Calu3 (cell line): ENCODE measurements around the gene POLR2I. TPM values are rescaled to one million over a fixed set of nuclear protein-coding genes. Genes with fewer than 3 reads are reported as not detected.

ENCODE experiments used
- BruUV-seq: library from RNA; stranded (reverse); fragments of 400-500 nt; replicated peaks from 2 replicates; lab custom pipeline; 2021; lab: Mats Ljungman, UMichigan
- CTCF ChIA-PET: fragments of 300-600 bp; sonication (Branson Sonifier 250); formaldehyde crosslinking; loops from one replicate; lab custom pipeline; 2022; ENCODE audit warnings: antibody characterized with exemption; lab: Charles Lee
- DNase-seq: peaks from one replicate; pipeline ENCODE4 v3.0.0; 2022
- H3K27ac Mint-ChIP-seq: one replicate; pipeline ENCODE4 v1.8.0; 2022; ENCODE audit warnings: mixed read lengths; ENCODE audit not compliant: unreplicated experiment
- H3K27me3 Mint-ChIP-seq: one replicate; pipeline ENCODE4 v1.8.0; 2022; ENCODE audit warnings: mixed read lengths; ENCODE audit not compliant: unreplicated experiment
- H3K36me3 Mint-ChIP-seq: one replicate; pipeline ENCODE4 v1.8.0; 2022; ENCODE audit warnings: mild to moderate bottlenecking, moderate library complexity, mixed read lengths; ENCODE audit not compliant: insufficient read depth, unreplicated experiment
- H3K4me1 Mint-ChIP-seq: one replicate; pipeline ENCODE4 v1.8.0; 2022; ENCODE audit warnings: mild to moderate bottlenecking, low read depth, mixed read lengths; ENCODE audit not compliant: unreplicated experiment
- H3K4me3 Mint-ChIP-seq: one replicate; pipeline ENCODE4 v1.8.0; 2022; ENCODE audit warnings: mild to moderate bottlenecking, low read depth, moderate library complexity, mixed read lengths; ENCODE audit not compliant: unreplicated experiment
- H3K9me3 Mint-ChIP-seq: one replicate; pipeline ENCODE4 v1.8.0; 2022; ENCODE audit warnings: low read depth, mixed read lengths; ENCODE audit not compliant: unreplicated experiment
- intact Hi-C: fragments of 100-400 bp; cut with micrococcal nuclease; formaldehyde crosslinking; loops from one replicate; pipeline ENCODE4 v1.10.0; 2022; ENCODE audit not compliant: unreplicated experiment
- total RNA-seq: library from RNA; stranded (reverse); gene quantifications from 2 replicates; pipeline ENCODE4 v1.2.3, GENCODE V29; 2022
- TF ChIP-seq, protein P1 (sequence below): fragments of 200-600 bp; IDR thresholded peaks from one replicate; pipeline ENCODE4 v1.8.0; 2022; ENCODE audit warnings: antibody characterized with exemption; ENCODE audit not compliant: unreplicated experiment

The POLR2I gene
- total RNA-seq, 1 experiment from 2014 or later = 92.2 TPM

DNA sequence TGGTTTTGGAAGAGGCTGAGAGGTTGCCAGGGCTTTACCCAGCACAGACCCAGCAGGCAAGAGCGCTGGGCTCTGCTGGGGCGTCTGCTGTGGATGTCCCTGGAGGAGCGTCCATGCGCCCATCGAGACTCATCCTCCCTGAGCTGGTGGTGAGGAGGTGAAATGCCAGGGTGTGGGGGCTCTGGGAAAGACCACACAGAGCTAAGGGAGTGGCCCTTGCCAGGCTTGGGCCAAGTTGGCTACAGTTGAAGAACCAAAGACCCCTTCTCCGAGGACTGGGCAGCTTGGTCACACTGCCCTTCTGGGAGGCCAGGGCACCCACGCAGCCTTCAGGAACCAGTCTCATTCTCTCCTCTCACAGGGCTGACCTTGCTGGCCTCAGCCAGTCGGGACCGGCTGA, 28.3 kb downstream of the POLR2I start:
- no peaks in the 10 kb centered on the region for H3K27me3 Mint-ChIP-seq
- CTCF ChIA-PET = no interaction called here
- no peak overlapping the region for H3K4me3 Mint-ChIP-seq
- intact Hi-C loops = no loop called here
- TF ChIP-seq, protein P1, sequence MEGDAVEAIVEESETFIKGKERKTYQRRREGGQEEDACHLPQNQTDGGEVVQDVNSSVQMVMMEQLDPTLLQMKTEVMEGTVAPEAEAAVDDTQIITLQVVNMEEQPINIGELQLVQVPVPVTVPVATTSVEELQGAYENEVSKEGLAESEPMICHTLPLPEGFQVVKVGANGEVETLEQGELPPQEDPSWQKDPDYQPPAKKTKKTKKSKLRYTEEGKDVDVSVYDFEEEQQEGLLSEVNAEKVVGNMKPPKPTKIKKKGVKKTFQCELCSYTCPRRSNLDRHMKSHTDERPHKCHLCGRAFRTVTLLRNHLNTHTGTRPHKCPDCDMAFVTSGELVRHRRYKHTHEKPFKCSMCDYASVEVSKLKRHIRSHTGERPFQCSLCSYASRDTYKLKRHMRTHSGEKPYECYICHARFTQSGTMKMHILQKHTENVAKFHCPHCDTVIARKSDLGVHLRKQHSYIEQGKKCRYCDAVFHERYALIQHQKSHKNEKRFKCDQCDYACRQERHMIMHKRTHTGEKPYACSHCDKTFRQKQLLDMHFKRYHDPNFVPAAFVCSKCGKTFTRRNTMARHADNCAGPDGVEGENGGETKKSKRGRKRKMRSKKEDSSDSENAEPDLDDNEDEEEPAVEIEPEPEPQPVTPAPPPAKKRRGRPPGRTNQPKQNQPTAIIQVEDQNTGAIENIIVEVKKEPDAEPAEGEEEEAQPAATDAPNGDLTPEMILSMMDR = no peak
- no peaks in the 10 kb centered on the region for H3K4me1 Mint-ChIP-seq
- no peak overlapping the region for H3K27ac Mint-ChIP-seq
- peaks cover 24% of the 10 kb centered on the region for H3K36me3 Mint-ChIP-seq
- no peak for DNase-seq
- no TSS peak for BruUV-seq
- H3K9me3 Mint-ChIP-seq = no peaks in the 10 kb centered on the region

DNA sequence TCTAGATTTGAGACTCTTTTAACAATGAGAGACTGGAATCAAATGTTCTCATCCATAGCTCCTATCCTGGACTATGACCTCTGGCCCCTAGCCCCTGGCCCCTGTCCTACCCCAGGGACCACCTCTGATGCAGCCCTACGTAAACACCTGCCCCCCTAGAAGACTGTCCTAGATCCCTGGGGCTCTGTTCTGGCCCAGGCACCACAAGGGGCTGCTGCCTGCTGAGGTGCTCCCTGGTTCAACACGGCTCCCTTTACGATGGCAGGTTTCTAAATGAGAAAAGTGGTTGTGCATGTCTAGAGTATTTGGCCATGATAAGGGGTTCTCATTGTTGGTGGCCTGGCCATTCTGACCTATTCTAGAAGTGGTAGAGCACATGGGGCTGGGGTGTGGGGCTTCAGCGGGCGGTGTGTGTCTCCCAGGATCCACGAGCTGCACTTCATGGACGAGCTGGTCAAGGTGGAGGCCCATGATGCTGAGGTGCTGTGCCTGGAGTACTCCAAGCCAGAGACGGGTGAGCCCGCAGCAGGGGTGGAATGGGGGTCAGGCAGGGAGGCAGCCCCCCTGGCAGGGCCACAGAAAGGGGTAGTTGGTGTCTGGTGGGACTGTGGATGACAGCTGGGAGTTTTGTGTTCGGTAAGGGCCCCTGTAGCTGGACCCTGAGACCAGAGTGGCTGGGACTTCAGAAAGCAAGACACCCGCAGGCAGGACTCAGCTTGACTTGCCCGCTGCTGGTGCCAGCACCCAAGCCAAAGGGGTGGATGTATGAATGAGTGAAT, 30.3 kb downstream of the POLR2I start:
- Mint-ChIP-seq H3K9me3 (no peaks in the 10 kb centered on the region), H3K27ac (no peak overlapping the region), H3K27me3 (no peaks in the 10 kb centered on the region), H3K36me3 (peaks cover 20% of the 10 kb centered on the region), H3K4me1 (no peaks in the 10 kb centered on the region), H3K4me3 (no peak overlapping the region)
- BruUV-seq = no TSS peak
- CTCF ChIA-PET = interaction anchor here (1.1 kb wide), 1 partner anchor 28 kb away, joined by 3 read pairs; no protein-coding TSS in a partner anchor
- intact Hi-C loops = no loop called here
- TF ChIP-seq, protein P1 = no peak
- no peak for DNase-seq

DNA sequence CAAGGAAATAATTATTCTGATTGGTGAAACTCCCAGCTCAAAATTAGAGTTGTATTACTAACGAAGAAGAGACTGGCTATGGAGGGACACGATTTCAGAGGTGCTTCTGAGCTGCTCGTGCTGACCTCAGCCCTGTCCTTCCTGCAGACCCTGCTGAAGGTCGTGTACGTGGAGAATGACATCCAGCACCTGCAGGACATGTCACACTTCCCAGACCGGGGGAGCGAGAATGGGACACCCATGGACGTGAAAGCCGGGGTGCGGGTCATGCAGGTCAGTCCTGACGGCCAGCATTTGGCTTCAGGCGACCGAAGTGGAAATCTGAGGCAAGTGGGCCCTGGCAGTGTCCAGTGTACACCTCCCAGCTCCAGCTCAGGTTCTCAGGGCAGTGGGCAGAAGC, 31.8 kb downstream of the POLR2I start:
- H3K9me3 Mint-ChIP-seq = no peaks in the 10 kb centered on the region
- H3K36me3 Mint-ChIP-seq = peaks cover 12% of the 10 kb centered on the region
- H3K4me3 Mint-ChIP-seq = no peak overlapping the region
- CTCF ChIA-PET = no interaction called here
- no peaks in the 10 kb centered on the region for H3K27me3 Mint-ChIP-seq
- TF ChIP-seq, protein P1 = no peak
- no peaks in the 10 kb centered on the region for H3K4me1 Mint-ChIP-seq
- DNase-seq = no peak
- BruUV-seq = no TSS peak
- H3K27ac Mint-ChIP-seq = no peak overlapping the region
- intact Hi-C loops = no loop called here

DNA sequence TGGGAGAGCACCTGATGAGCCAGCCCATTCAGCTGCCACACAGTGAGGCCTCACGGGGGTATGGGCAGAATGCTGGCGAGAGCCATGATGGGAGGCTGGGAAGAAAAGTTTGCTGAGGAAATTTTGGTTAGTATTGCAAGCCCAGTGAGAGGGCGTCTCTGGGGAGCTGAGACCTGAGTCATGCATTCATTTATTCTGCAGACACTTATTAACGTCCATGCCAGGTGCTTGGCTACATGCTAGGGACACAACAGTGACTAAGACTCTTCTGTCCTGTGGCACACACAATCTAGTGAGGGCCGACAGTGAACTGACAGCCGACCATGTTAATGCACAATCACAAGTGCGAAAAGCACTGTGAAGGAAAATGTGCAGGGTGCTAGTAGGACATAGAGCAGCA, 32.8 kb downstream of the POLR2I start:
- Mint-ChIP-seq H3K4me1 (no peaks in the 10 kb centered on the region), H3K27ac (no peak overlapping the region), H3K4me3 (no peak overlapping the region), H3K36me3 (peaks cover 14% of the 10 kb centered on the region), H3K27me3 (no peaks in the 10 kb centered on the region), H3K9me3 (no peaks in the 10 kb centered on the region)
- CTCF ChIA-PET = no interaction called here
- DNase-seq = no peak
- BruUV-seq = no TSS peak
- TF ChIP-seq, protein P1 = no peak
- intact Hi-C loops = no loop called here
